Heart left ventricle (tissue), 16 donors: ENCODE measurements around the gene AGBL5. TPM values are rescaled to one million over a fixed set of nuclear protein-coding genes. Genes with fewer than 3 reads are reported as not detected.

ENCODE experiments used
- ATAC-seq, 4 donors: fragments of 200-7000 bp; cut with Tn5 transposase; one replicate each; pipeline ENCODE4 v1.9.1; 2020 to 2022; ENCODE audit warnings: moderate library complexity in 4 of 4, mild to moderate bottlenecking in 3 of 4, moderate number of reproducible peaks in 1 of 4
- DNase-seq, 5 donors: peaks; one replicate each; pipeline ENCODE4 v3.0.0-alpha.2; 2020
- H3K27ac ChIP-seq, 12 donors: fragments of 200-600 bp; sonication (generic) in 4 of 12; one replicate each; pipeline versions ENCODE4 v1.5.0 to v1.8.0; 2016 to 2022; ENCODE audit warnings: mild to moderate bottlenecking in 2 of 12
- H3K27me3 ChIP-seq, 9 donors: fragments of 200-600 bp; sonication (generic) in 2 of 9; one replicate each; pipeline versions ENCODE4 v1.5.1 to v1.8.0; 2016 to 2022; ENCODE audit warnings: mild to moderate bottlenecking in 3 of 9
- H3K36me3 ChIP-seq, 9 donors: fragments of 200-600 bp; sonication (generic) in 2 of 9; one replicate each; pipeline versions ENCODE4 v1.5.0 to v1.8.0; 2018 to 2022; ENCODE audit warnings: mild to moderate bottlenecking in 2 of 9
- H3K4me1 ChIP-seq, 12 donors: fragments of 200-600 bp; sonication (generic) in 4 of 12; one replicate each; pipeline versions ENCODE4 v1.5.0 to v1.8.0; 2016 to 2022; ENCODE audit warnings: mild to moderate bottlenecking in 3 of 12
- H3K4me3 ChIP-seq, 12 donors: fragments of 200-600 bp; sonication (generic) in 4 of 12; one replicate each; pipeline versions ENCODE4 v1.5.0 to v1.8.0; 2017 to 2022; ENCODE audit warnings: mild to moderate bottlenecking in 9 of 12, moderate library complexity in 4 of 12
- H3K9me3 ChIP-seq, 12 donors: fragments of 200-600 bp; sonication (generic) in 4 of 12; one replicate each; pipeline versions ENCODE4 v1.5.0 to v1.8.0; 2016 to 2022; ENCODE audit warnings: mild to moderate bottlenecking in 1 of 12
- POLR2A ChIP-seq, 2 donors: fragments of 450-650 bp; IDR thresholded peaks; one replicate each; pipeline ENCODE4 v1.6.1; 2017; ENCODE audit warnings: antibody characterized with exemption in 2 of 2, mild to moderate bottlenecking in 2 of 2, moderate library complexity in 2 of 2
- WGBS, 4 donors: extraction: QIAGEN DNeasy Blood & Tissue Kit in 2 of 4; methylation state at CpG; one replicate each; pipeline versions ENCODE4 v1.1.5 to v1.1.7; 2013 to 2018; 5-methylcytosine and 5-hydroxymethylcytosine counted together
- intact Hi-C, 10 donors: fragments of 100-400 bp; cut with DNase I; formaldehyde crosslinking; loops; one replicate each; pipeline versions ENCODE4 v1.11.1 to v1.14.2; 2022
- polyA plus RNA-seq, 2 donors: library from polyadenylated mRNA; stranded (reverse); fragments of 200-250 nt; gene quantifications; one replicate each; pipeline ENCODE4 v1.2.3, GENCODE V29; 2013
- total RNA-seq, 9 donors: library from RNA; depleted of rRNA in 2 of 9; stranded (reverse); fragments of >200 nt in 2 of 9; fragmentation: NEBNext Ultra II Directional in 3 of 9; extraction: Animal tissue kit (Norgen Biotek cat#: 25700) in 3 of 9; gene quantifications; one replicate each; pipeline versions ENCODE4 v1.1.0 to v1.2.4, GENCODE V29; 2016 to 2023
- TF ChIP-seq, protein P1 (sequence below), 12 donors: fragments of 200-600 bp; sonication (generic) in 4 of 12; IDR thresholded peaks; one replicate each; pipeline versions ENCODE4 v1.5.0 to v1.8.0; 2018 to 2022; ENCODE audit warnings: antibody characterized with exemption in 12 of 12, mild to moderate bottlenecking in 5 of 12
- donor health status: ischemic (EF 13 %, LVEDD 7.1; RV severe dilation, severe dysfunction).
- donor health status: healthy with polysubstance abuse.
- donor health status: DM: no; HTN: yes; CAD: no.
- donor health status: DM: no; HTN: no; CAD: no.
- donor health status: ischemic (EF 25% LVEDD 6.9; RV normal size, moderate dysfunction).
- donor health status: ischemic (EF 25% LVEDD 5.7; RV mildly dilated, moderate dysfunction).
- donor health status: healthy.
- donor health status: DM: yes; HTN: yes; CAD: no.
- donor health status: ischemic (EF 35%, LVEDD 5.7; RV mildly dilated, moderate dysfunction).
- donor health status: nonischemic (EF 11% LVEDD 7.7; RV severe dilation, severe dysfunction).
- donor health status: DM: yes; HTN: yes; CAD: no.
- donor health status: PGD.
- donor health status: ischemic (EF 29% LVEDD 5.4; RV normal size, mild dysfunction).
- donor health status: nonischemic (EF 23%, LVEDD 6.1; RV moderate dilation, normal function).

AGBL5 gene
- total and polyA plus RNA-seq, 11 donors: 4.5 to 12.5 (median 9.9) TPM

DNA sequence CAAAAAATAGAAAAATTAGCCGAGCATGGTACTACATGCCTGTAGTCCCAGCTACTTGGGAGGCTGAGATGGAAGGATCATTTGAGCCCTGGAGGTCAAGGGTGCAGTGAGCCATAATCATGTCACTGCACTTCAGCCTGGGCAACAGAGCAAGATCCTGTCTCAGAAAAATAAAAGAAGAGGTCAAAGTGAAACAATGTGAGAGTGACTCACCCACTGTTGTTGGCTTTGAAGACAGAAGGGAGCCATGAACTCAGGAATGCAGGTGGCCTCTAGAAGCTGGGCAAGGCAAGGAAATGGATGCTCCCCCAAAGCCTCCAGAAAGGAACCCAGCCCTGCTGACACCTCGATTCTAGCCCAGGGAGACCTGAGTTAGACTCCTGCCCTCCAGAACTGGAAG is 22.4 kb upstream of the AGBL5 start:
- TF ChIP-seq, protein P1, sequence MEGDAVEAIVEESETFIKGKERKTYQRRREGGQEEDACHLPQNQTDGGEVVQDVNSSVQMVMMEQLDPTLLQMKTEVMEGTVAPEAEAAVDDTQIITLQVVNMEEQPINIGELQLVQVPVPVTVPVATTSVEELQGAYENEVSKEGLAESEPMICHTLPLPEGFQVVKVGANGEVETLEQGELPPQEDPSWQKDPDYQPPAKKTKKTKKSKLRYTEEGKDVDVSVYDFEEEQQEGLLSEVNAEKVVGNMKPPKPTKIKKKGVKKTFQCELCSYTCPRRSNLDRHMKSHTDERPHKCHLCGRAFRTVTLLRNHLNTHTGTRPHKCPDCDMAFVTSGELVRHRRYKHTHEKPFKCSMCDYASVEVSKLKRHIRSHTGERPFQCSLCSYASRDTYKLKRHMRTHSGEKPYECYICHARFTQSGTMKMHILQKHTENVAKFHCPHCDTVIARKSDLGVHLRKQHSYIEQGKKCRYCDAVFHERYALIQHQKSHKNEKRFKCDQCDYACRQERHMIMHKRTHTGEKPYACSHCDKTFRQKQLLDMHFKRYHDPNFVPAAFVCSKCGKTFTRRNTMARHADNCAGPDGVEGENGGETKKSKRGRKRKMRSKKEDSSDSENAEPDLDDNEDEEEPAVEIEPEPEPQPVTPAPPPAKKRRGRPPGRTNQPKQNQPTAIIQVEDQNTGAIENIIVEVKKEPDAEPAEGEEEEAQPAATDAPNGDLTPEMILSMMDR (IDR thresholded peaks at IDR 0.05): no peak
- no peak for TF ChIP-seq POLR2A (IDR thresholded peaks at IDR 0.05)
- no peak for ATAC-seq
- DNase-seq: no peak
- Histone ChIP-seq H3K36me3 (peaks cover 0 to 43% (median 24%) of the 10 kb centered on the region in 9 donors), H3K9me3 (no peaks in the 10 kb centered on the region), H3K4me1 (peaks cover 0 to 17% (median 7%) of the 10 kb centered on the region in 12 donors), H3K27me3 (no peaks in the 10 kb centered on the region), H3K4me3 (no peak overlapping the region), H3K27ac (no peak overlapping the region)
- 80 to 93% (median 89%) methylated on average over 2 of the region's 2 CpGs for WGBS, 4 donors
- intact Hi-C loops: no loop called here

DNA sequence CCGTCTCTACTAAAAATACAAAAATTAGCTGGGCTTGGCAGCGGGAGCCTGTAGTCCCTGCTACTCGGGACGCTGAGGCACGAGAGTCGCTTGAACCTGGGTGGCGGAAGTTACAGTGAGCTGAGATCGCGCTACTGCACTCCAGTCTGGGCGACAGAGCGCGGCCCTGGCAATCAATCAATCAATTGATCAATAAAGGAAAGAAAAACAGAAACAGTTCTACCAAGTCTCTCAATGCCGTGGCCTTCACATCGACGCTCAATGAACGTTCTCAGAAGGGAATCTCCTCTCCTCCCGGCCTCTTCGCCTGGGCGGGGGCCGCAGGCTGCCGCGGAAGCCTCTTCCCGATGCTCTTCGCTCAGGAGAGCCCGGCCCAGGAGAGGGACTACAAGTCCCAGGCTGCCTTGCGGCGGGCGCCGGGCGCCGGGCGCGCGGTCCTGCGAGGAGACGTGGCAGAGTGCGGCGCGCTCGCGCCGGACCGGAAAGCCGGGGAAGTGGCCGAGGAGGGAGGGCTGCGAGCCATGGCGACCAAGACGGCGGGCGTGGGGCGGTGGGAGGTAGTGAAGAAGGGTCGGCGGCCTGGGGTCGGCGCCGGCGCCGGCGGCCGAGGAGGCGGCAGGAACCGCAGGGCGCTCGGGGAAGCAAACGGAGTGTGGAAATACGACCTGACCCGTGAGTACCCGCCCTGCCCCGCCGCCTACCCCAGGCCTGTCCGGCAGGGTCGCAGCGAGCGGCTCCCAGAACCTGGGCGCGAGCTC is 18.8 kb upstream of the AGBL5 start, which contains the start of gene TMEM214:
TSS of gene TMEM214 (plus strand) at position 471 of the 758 bp plus-strand sequence. CDS start at position 522, 51 bp downstream.
- WGBS, 4 donors: 0 to 1% (median 0%) methylated on average over 50 to 76 of the region's 76 CpGs
- H3K4me3 ChIP-seq: peak within 1 kb of the TSS; percentile 76 to 99 (median 94)
- H3K36me3 ChIP-seq: peaks cover 0 to 47% (median 28%) of the 10 kb centered on the region in 9 donors
- H3K4me1 ChIP-seq: peaks cover 0 to 29% (median 17%) of the 10 kb centered on the region in 12 donors
- ATAC-seq: peak; percentile 93 to 99 (median 98)
- H3K27me3 ChIP-seq: no peaks in the 10 kb centered on the region
- peak in 1 of 2 donors; percentile 86 for TF ChIP-seq POLR2A (IDR thresholded peaks at IDR 0.05)
- TF ChIP-seq, protein P1 (IDR thresholded peaks at IDR 0.05): peak in 2 of 12 donors; percentile 12 to 16
- H3K27ac ChIP-seq: peak within 1 kb of the TSS; percentile 59 to 92 (median 85)
- intact Hi-C loops: loop anchor here in 9 of 10 donors (1.0 to 10.0 kb wide), 6 partner anchors 18 to 180 kb away; partner anchors contain the start of genes KHK (in 5 of the 9), ATRAID (in 1 of the 9), OST4 (in 1 of the 9) and SLC5A6 (in 1 of the 9)
- no peaks in the 10 kb centered on the region for H3K9me3 ChIP-seq
- DNase-seq: peak; percentile 91 to 96 (median 92)

DNA sequence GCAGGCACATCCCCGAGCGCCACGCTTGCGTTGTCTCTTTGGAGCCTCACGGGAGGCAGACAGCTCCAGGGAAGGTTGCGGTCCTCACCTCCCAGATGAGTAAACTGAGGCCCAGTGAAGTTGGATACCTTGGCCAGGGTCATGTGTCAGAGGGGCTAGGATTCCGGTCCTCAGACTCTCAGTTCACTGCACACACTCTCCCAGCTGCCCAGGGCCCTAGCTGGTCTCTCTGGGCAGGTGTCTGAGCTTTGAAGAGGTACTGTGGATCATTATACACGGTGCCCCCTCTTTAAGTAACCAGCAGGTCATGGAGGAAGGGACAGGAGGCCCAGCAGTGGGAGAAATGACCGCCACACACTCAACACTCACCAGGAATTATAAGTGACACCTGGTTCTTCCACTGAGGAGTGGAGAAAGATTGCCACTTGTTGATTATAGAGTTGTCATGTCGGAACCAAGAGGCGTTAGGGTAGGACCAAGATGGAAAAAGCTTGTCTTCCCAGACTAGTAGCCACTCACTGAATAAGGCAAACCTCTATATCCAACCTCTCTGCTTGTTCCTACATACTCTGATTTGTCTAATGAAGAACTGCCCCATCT is 18.1 kb upstream of the AGBL5 start:
- Histone ChIP-seq H3K9me3 (no peaks in the 10 kb centered on the region), H3K36me3 (peaks cover 0 to 52% (median 35%) of the 10 kb centered on the region in 9 donors), H3K4me3 (peak overlapping the region; percentile 76 to 99 (median 94)), H3K4me1 (peaks cover 0 to 29% (median 17%) of the 10 kb centered on the region in 12 donors), H3K27me3 (no peaks in the 10 kb centered on the region), H3K27ac (peak overlapping the region; percentile 59 to 92 (median 85))
- intact Hi-C loops: loop anchor here in 9 of 10 donors (1.0 to 10.0 kb wide), 6 partner anchors 17 to 179 kb away; partner anchors contain the start of genes KHK (in 5 of the 9), ATRAID (in 1 of the 9), OST4 (in 1 of the 9) and SLC5A6 (in 1 of the 9)
- 8 to 12% (median 8%) methylated on average over 6 to 11 of the region's 11 CpGs for WGBS, 4 donors
- TF ChIP-seq, protein P1 (IDR thresholded peaks at IDR 0.05): no peak
- TF ChIP-seq POLR2A (IDR thresholded peaks at IDR 0.05): no peak
- ATAC-seq (peak in 2 of 4 donors; percentile 1 to 11), DNase-seq (no peak)
